Skeletal muscle cell (primary cell): Measurements from ENCODE around the gene LHX5.

Experiments used
- DNase-seq: peaks from one replicate; pipeline ENCODE4 v3.0.0-alpha.2; 2010; ENCODE audit warnings: low read depth
- H3K4me3 ChIP-seq: 2 replicates; pipeline ENCODE4 v1.5.1; 2011; ENCODE audit warnings: low read depth, mild to moderate bottlenecking, control low read depth, low read length, moderate library complexity

The LHX5 gene

DNA sequence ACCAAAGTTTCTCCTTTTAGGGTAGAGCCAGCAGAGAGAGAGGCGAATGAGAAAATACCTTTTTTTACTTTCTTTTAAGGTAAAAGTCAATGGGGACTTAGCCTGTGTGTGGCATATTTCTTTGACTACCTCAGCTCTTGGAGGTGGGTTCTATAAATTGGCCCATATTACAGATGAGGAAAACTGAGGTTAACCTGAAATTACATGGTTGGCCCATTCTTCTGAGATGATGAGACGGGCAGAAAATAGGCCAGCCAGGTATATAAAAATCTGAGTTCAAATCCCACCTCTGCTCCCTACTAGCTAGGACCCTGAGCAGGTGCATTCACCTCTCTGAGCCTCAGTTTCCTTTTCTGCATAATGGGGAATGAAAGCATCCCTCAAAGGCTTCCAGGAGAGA, 22.4 kb downstream of the LHX5 start:
- DNase-seq, result no peak
- no peak overlapping the region for H3K4me3 ChIP-seq

DNA sequence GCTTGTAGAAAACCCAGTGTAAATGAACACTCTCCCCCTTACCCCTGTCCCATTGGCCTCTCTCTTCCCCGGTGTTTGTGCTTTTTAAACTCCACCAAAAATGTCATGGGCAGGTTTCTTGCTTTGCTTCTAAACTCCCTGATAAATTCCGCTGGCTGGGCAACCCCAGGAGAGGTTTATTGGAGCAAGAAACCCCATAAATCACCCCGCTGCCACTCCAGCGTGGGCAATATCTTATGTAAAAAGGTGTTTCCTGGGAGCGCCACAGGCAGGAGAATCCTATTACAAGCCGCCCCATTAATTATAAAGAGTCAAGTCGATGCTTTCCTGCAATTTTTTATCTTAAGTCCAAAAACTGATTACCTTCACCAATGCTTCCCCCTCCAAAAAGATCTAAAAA, 22.8 kb downstream of the LHX5 start:
- no peak overlapping the region for H3K4me3 ChIP-seq
- no peak for DNase-seq

DNA sequence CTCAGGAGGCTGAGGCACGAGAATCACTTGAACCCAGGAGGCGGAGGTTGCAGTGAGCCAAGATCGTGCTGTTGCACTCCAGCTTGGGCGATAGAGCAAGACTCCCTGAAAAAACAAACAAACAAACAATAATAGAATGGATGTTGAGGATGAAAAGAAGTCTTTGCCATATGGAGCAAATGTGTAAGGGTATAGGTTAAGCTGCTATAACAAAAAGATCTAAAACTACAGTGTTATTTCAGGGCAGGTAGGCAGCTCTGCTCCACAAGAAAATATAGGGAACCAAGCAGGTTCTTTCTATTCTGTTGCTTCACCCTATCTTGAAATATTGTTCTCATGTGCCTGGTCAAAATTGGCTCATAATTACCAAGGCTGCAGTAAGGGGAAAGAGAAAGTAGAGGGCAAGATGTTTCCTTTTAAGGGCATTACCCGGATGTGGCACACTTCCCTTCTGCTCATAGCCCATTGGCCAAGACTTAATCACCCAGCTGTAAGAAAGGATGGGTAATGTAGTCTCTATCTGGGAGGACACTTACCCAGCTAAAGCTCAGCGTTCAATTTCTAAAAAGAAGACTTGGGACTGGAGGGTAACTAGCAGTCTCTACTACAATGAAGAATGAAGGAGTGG, 26.0 kb downstream of the LHX5 start:
- no peak for DNase-seq
- no peak overlapping the region for H3K4me3 ChIP-seq

DNA sequence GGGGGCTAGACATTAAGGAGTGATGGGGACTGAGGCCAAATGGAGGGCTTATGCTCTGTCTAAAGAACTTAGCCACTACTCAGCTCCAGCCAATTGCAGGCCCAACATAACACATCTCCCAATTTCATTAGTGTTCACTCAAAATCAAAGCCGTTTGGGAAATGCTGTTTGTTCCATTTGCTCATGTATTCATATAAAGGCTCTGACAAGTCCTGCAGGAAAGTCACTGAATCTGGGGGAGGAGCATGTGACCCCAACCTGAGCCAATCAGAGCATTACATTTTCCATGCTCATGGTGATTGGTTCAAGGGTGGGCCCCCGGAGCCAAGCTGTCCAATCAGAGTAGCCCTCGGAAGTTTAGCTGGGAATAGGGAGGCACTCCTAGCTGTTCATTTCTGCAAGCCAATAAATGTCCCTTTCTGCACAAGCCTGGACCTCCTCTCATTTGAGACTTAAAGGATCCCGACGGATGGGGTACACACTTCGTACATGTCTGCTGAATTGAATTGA, 28.6 kb downstream of the LHX5 start:
- DNase-seq, result no peak

DNA sequence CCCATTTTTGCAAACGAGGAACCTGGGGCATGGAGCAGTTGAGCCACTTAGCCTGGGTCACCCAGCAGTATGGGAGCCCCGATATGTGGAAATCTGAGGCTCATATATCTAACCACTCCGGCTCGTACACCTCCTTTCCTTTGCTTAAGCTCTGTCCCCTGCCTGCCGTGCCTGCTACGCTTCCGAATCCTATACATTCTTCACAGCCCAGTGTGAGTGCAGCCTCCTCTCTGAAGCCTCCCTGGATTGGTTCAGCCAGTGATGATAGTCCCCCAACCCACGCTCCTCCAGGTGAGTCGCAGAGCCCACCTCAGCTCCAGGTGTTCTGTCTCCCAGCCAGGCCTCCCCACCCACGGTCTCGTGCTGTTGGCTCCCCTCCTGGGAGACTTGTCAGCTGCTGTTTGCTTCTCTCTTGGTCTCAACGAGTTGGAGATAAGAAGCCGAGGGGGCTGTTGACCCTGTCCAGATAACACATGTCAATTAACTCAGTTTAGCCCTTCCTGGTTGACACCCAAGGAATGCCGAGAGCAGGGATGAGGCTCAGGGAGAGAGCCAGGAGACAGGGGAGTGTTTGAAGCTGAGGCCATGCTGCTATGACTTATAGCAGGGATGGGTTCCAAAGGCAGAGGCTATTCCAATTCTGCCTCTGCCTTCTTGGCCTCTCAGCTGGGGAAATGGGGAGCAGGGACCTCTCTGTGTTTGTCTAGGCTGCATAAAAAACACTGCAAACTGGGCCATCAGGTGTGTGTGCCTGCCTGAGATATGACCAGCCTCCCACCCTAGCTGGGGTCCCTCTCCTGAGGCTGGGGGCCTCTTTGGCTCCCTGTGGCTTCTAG, 30.5 kb downstream of the LHX5 start:
- no peak overlapping the region for H3K4me3 ChIP-seq
- DNase-seq, result no peak

More for the DNA sequence above, 28.6 kb downstream of the LHX5 start:
- no peak overlapping the region for H3K4me3 ChIP-seq

DNA sequence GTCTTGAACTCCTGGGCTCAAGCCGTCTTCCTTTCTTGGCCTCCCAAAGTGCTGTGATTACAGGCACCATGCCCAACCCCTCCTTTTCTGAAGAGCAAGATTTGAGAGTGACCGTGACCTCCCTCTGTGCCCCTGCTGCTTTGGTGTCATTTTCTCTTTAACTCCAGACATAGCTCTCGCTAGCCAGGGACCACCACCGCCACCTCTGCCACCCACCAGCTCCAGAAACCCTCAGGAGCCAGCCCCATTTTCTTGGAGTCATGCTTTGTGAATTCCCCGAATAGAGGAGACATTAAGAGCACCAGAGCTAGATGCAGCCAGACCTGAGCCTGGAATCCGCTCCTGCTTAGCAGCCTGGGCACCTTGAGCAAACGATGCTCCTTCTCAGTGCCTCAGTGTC, 31.3 kb downstream of the LHX5 start:
- no peak for DNase-seq
- H3K4me3 ChIP-seq, result no peak overlapping the region

DNA sequence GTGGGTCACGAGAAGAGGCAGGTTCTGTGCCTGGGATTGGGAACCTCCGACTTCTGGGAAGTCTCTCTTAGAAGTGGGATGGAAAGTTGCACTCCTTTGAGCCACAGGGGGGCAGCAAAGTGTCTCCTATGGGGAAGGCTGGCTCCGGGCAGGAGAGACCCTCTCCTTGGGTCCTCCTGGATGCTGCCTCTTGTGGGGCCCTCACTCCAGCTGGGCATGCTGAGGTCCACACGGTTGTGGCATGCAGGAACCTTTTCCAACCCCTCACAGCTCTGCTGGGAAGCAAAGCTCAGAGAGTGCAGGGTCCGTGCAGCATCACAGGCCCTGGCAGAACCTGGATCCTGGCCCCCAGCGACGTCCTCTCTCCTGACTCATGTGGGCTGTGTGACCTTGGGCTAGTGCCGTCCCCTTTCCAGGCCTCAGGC, 32.1 kb downstream of the LHX5 start:
- no peak overlapping the region for H3K4me3 ChIP-seq
- DNase-seq, result no peak

DNA sequence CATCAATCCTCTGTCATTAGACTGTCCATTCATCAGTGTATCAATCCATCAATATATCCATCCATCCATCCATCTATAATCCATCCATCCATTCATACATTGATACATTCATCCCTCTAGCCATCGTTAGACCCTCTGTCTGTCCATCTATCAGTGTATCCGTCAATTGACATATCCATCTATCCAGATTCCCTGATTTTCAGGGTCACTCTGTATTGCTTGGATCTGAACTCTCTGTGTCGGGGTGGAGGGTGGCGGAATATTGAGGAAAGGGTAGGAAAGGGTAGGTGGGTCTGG, 32.4 kb downstream of the LHX5 start:
- DNase-seq, result no peak
- no peak overlapping the region for H3K4me3 ChIP-seq

DNA sequence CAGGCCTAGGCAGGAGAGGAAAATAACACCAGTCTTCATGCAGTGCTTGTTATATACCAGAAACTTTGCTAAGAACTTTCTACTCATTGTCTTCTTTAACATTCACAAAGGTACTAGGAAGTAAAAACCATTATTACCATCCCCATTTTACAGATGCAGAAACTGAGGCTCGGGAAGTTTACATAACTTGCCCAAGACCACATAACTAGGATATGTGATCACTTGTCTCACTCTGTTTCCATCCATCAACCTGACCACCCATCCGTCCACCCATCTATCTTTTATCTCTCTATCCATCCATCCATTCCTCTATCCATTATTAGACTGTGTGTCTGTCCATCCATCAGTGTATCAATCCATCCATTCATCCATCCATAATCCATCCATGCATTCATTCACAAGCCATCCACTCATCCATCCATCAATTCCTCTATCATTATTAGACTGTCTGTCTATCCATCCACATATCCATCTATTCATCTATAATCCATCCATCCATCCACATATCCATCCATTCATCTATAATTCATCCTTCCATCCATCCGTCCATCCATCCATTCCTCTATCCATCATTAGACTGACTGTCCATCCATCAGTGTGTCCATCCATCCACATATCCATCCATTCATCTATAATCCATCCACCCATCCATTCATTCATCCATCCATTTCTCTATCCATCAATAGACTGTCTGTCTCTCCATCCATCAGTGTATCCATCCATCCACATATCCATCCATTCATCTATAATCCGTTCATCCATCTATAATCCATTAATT, 33.0 kb downstream of the LHX5 start:
- DNase-seq, result no peak

DNA sequence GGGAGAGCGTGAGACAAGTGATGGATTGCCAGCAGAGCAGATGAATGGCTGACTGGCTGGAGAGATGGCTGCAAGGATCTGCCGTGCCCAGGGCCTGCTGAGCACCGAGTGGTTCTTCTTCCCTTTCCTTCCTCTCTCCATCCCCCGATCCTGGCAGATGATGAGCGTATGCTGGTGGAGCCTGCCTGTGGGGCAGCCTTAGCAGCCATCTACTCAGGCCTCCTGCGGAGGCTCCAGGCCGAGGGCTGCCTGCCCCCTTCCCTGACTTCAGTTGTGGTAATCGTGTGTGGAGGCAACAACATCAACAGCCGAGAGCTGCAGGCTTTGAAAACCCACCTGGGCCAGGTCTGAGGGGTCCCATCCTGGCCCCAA, 34.0 kb downstream of the LHX5 start:
- H3K4me3 ChIP-seq, result no peak overlapping the region
- no peak for DNase-seq

More for the DNA sequence above, 33.0 kb downstream of the LHX5 start:
- H3K4me3 ChIP-seq, result no peak overlapping the region

DNA sequence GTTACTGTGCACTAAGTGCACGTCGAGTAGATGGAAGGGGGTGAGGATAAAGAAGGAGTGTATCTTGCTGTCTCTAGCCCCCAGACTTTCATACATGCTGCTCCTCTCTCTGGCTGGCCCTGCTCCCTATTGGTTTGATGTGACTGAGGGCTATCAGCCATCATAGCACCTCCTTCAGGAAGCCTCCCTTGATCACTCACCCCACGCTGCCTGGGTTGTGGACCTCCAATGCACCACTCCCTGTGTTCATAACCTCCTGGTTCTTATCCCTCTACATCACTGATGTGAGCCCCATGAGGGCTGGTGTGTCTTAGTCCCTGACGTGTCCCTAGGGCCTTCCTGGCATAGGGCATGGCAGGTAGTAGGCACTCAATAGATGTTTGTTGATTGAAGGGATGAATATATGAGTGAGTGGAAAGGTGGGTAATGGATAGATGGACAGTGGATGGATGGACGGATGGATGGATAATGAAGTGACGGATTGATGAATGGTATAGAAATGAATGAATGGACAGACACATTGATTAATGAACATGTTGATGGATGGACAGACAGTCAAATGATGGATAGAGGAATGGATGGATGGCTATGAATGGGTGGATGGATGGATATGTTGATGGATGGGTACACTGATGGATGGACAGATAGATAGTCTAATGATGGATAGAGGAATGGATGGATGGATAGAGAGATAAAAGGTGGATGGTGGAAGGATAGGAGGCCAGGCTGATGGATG, 34.5 kb downstream of the LHX5 start:
- H3K4me3 ChIP-seq, result no peak overlapping the region
- DNase-seq, result no peak

DNA sequence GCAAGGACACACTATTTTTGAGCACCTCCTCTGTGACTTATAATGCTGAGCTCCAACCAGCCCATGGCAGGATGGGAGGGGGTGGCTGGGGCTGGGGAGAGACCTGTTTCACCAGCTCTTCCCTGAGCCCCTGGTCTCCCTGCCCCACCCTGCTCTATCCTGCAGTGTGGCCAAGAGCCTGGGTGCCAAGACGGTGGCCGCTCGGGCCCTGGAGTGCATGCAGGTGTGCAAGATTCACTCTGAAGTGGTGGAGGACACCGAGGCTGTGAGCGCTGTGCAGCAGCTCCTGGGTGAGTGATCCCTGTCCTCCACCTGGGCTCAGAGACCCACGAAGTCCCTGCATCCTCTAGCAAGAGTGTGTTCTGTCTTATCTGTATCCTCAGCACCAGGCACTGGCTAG, 35.1 kb downstream of the LHX5 start:
- H3K4me3 ChIP-seq, result no peak overlapping the region
- DNase-seq, result no peak

DNA sequence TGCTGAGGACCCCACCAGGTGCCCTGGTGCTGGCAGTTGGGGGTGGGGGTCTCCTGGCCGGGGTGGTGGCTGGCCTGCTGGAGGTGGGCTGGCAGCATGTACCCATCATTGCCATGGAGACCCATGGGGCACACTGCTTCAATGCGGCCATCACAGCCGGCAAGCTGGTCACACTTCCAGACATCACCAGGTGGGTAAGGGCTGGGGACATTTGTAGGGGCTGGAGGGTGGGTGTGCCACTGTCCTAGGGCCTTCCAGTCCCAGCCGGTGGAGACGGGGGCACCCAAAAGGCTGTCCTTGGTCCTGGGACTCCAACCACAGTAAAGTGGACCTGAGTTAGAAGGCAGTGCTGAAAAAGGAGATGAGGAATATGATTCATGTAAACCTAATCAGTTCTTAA, 36.3 kb downstream of the LHX5 start:
- H3K4me3 ChIP-seq, result no peak overlapping the region
- DNase-seq, result no peak

DNA sequence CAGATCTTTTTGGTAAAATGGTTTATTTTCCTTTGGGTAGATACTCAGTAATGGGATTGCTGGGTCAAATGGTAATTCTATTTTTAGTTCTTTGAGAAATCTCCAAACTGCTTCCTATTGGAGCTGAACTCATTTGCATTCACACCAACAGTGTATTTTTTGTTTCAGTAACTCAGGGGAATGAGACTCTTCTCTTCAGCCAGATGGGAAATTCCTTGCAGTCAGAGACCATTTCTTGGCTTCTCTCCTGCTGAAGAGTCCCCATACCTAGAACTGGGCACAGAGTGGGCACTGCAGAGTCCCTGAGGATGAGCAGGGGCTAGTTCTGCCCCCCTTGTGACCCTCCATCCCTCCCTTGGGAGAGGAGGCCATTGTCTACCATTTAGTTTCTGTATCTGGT, 38.7 kb downstream of the LHX5 start:
- no peak for DNase-seq
- H3K4me3 ChIP-seq, result no peak overlapping the region

DNA sequence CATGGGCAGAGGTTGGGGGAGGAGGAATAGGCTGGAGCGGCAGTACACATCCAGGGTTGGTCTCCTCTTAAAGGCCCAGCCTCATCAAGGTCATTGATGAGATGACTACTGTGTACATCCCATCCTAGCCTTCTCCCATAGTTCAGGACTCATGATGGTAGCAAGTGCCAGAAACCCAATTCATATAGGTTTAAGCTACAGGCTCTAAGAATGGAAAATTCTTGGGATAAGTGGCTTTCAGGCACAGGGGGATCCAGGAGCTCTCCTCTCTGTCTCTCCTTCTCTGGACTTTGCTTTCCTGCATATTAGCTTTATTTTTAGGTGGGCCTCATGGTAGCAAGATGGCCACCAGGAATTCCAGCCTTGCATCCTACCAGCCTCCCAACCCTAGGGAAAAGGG, 43.2 kb downstream of the LHX5 start:
- no peak for DNase-seq
- no peak overlapping the region for H3K4me3 ChIP-seq

DNA sequence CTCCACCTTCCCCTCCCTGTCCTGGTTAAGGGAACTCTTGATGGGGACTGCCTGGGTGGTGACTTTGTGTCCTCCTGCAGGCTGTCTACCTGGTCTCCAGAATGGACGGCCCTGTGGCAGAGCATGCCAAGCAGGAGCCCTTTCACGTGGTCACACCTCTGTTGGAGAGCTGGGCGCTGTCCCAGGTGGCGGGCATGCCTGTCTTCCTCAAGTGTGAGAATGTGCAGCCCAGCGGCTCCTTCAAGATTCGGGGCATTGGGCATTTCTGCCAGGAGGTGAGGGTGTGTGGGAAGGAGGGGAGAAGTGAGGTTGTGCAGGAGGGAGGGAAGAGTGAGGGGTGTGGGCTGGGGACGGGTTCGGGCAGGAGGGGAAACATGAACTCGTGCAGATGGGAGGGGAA, 43.8 kb downstream of the LHX5 start:
- no peak for DNase-seq
- no peak overlapping the region for H3K4me3 ChIP-seq

DNA sequence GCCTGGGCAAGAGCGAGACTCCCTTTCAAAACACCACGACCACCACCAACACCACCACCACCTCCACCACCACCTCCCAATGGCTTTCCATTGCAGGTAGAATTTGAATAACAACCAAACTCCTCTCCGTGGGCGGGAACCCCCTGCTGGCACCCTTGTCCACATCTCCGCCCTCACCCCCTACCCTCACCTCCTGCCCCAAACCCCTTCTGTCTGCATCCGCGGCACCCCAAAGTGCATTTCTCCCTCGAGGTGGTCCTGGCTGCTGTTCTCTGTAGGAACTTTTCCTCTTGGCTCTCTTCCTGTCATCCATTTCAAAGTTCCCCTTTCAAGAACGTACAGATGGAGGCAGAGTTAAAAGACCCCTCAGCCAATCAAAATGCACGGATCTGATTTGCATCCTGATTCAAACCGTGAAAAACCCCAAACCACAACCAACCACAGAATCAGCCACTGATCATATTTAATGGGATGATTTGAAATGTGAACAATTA, 45.7 kb downstream of the LHX5 start:
- DNase-seq, result no peak
- H3K4me3 ChIP-seq, result no peak overlapping the region

DNA sequence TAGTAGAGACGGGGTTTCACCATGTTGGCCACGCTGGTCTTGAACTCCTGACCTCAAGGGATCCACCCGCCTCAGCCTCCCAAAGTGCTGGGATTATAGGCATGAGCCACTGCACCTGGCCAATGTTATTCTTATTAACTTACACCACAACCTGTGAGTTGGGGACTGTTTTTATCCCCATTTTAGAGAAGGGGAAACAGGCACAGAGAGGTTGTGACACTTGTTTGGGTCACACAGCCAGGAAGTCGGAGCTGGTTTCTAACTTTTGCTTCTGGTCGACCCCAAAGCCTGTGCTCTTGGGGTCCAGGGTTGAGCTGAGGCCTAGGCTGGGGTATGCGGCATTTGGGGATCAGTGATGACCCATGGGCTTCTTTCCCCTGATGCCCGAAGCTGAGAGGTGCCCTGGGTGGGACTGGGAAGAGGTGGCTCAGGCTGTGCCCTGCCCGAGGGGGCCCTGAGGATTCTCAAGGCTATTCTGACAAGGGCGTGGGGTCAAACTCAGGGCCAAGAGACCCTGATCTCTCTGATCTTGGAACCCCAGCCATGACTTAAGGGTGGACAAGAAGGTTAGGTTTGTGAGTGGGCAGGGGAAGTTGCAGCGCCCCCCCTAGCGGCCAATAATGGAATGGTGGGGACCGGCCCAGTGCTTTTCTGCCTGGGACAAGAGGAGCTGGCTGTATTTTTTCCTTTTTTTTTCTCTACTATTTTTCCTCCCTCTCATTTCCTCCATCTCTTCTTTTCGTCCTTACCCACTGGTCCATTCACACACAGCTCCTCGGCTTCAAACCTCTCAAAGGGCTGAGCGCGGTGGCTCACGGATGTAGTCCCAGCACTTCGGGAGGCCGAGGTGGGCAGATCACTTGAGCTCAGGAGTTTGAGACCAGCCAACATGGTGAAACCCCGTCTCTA, 46.5 kb downstream of the LHX5 start:
- no peak for DNase-seq

DNA sequence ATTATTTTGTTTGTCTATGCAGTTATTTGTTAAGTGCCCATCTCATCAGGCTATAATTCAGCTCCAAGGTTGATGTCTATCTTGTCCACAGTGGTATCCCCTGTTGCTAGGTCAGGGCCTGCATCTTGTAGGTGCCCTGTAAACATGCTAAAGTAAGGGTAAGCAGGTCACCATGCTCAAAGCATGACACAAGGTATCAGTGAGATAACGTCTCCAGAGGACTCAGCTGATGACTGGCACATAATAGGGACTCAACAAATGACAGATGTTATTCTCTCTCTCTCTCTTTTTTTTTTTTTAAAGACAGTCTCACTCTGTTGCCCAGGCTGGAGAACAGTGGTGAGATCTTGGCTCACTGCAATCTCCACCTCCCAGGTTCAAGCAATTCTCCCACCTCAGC, 47.2 kb downstream of the LHX5 start:
- H3K4me3 ChIP-seq, result no peak overlapping the region
- DNase-seq, result no peak

More for the DNA sequence above, 46.5 kb downstream of the LHX5 start:
- H3K4me3 ChIP-seq, result no peak overlapping the region
